ENCODE data around the gene GPR180. TPM values are rescaled to one million over a fixed set of nuclear protein-coding genes. Genes with fewer than 3 reads are reported as not detected.
A peak's percentile ranks its signal among the peaks of the same experiment; 100 is the strongest.

Gene GPR180
- total and polyA plus RNA-seq, 4 experiments from 2014 or later = 1.6 to 5.3 (median 3.3) TPM

DNA sequence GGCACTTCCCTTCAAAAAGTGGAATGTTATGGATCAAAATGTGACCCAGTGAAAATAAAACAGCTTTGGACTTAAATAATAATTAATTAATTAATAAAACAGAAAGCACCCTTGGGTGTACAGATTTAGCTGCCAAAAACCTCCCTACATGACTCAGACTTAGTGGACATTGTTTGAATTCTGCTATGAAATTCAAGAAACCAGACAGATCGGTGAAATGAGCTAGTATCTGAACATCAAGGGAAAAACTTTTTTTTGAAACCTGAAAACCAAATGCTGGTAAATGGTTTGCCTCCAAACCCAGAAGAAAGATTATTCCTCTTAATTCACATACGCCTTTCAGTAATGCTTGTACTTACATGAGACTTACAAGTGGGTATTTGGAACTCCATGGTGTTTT, 77.2 kb downstream of the GPR180 start:
- no peaks in the 10 kb centered on the region for H3K36me3 Mint-ChIP-seq
- no peak for DNase-seq
- H3K4me1 ChIP-seq (ENCODE audit: insufficient read depth, low read length) = no peaks in the 10 kb centered on the region
- ChIA-PET CTCF (ENCODE audit: partially characterized antibody) (interaction anchor here (1.0 kb wide), 1 partner anchor 10 kb away, joined by 3 read pairs; no protein-coding TSS in a partner anchor), POLR2A (ENCODE audit: partially characterized antibody) (no interaction called here)
- H3K4me3 ChIP-seq (ENCODE audit: low read length in 2 of 2) = no peak overlapping the region
- H3K27ac ChIP-seq (ENCODE audit: low read depth, low read length) = no peak overlapping the region
- no peak overlapping the region for H3K27ac Mint-ChIP-seq
- H3K4me1 Mint-ChIP-seq = no peaks in the 10 kb centered on the region
- peaks cover 0 to 2% (median 0%) of the 10 kb centered on the region in 8 donors for H3K9me3 Mint-ChIP-seq
- H3K4me3 Mint-ChIP-seq = no peak overlapping the region
- peaks cover 25 to 26% of the 10 kb centered on the region in 2 donors for H3K27me3 Mint-ChIP-seq
- intact Hi-C loops (cut with micrococcal nuclease) = no loop called here
- H3K27me3 ChIP-seq (ENCODE audit: insufficient read depth, low read length) = peaks cover 4% of the 10 kb centered on the region
- no peaks in the 10 kb centered on the region for H3K36me3 ChIP-seq (ENCODE audit: insufficient read depth, low read length)
- H3K9me3 ChIP-seq (ENCODE audit: control insufficient read depth in 1 of 2, low read length in 2 of 2) = no peaks in the 10 kb centered on the region

DNA sequence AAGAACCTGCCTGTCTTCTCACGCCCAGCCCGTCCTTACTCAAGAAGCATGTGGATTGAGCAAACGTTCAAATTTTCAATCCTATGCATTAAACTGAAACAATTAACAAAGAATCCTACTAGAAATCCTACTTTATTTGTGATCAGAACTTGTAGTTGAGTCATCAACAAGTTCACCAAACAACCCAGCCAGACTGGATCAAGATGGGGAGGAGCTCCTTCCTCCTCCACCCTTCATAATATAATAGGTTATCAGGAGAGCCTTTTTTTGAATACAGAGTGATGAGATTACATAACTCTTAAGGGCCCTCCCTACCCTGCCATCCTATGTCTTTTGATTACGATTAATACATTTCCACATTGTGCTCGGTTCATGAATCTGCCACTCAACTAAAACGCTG, 78.0 kb downstream of the GPR180 start:
- Mint-ChIP-seq H3K4me3 (no peak overlapping the region), H3K9me3 (peaks cover 0 to 2% (median 0%) of the 10 kb centered on the region in 8 donors), H3K27ac (peak overlapping the region in 1 of 7 donors; percentile 4), H3K27me3 (peaks cover 25 to 26% of the 10 kb centered on the region in 2 donors), H3K4me1 (no peaks in the 10 kb centered on the region), H3K36me3 (no peaks in the 10 kb centered on the region)
- H3K27me3 ChIP-seq (ENCODE audit: insufficient read depth, low read length) = peaks cover 4% of the 10 kb centered on the region
- no peak for DNase-seq
- ChIA-PET POLR2A (ENCODE audit: partially characterized antibody) (no interaction called here), CTCF (ENCODE audit: partially characterized antibody) (interaction anchor here (0.7 to 1.9 kb wide), 2 partner anchors 9 to 725 kb away, joined by 3 to 5 read pairs; no protein-coding TSS in a partner anchor)
- no peak overlapping the region for H3K27ac ChIP-seq (ENCODE audit: low read depth, low read length)
- intact Hi-C loops (cut with micrococcal nuclease) = no loop called here
- H3K4me3 ChIP-seq (ENCODE audit: low read length in 2 of 2) = no peak overlapping the region
- H3K4me1 ChIP-seq (ENCODE audit: insufficient read depth, low read length) = no peaks in the 10 kb centered on the region
- H3K9me3 ChIP-seq (ENCODE audit: control insufficient read depth in 1 of 2, low read length in 2 of 2) = no peaks in the 10 kb centered on the region
- no peaks in the 10 kb centered on the region for H3K36me3 ChIP-seq (ENCODE audit: insufficient read depth, low read length)

DNA sequence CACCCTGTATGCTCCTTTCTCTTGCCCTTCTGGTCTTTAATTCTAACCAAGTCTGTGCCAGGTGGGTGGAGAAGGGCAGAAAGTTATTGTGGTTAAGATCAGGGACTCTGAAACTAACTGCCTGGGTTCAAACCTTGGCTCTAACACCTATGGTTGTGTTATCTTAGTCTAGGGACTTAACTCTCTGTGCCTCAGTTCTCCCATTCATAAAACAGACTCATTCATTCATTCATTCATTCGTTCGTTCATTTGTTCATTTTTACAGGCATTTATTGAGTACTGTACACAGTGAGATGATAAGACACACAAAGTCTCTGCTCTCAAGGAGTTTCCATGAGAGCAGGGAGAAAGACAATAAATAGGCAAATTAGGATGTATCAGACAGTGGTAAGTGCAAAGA, 80.6 kb downstream of the GPR180 start:
- no peaks in the 10 kb centered on the region for H3K4me1 Mint-ChIP-seq
- no peak overlapping the region for H3K27ac Mint-ChIP-seq
- no peaks in the 10 kb centered on the region for H3K36me3 Mint-ChIP-seq
- ChIA-PET CTCF (ENCODE audit: partially characterized antibody) (no interaction called here), POLR2A (ENCODE audit: partially characterized antibody) (no interaction called here)
- Histone ChIP-seq H3K9me3 (ENCODE audit: control insufficient read depth in 1 of 2, low read length in 2 of 2) (no peaks in the 10 kb centered on the region), H3K4me1 (ENCODE audit: insufficient read depth, low read length) (no peaks in the 10 kb centered on the region), H3K36me3 (ENCODE audit: insufficient read depth, low read length) (no peaks in the 10 kb centered on the region), H3K4me3 (ENCODE audit: low read length in 2 of 2) (no peak overlapping the region), H3K27ac (ENCODE audit: low read depth, low read length) (no peak overlapping the region), H3K27me3 (ENCODE audit: insufficient read depth, low read length) (peaks cover 4% of the 10 kb centered on the region)
- H3K4me3 Mint-ChIP-seq = no peak overlapping the region
- peaks cover 24 to 26% of the 10 kb centered on the region in 2 donors for H3K27me3 Mint-ChIP-seq
- peaks cover 0 to 2% (median 0%) of the 10 kb centered on the region in 8 donors for H3K9me3 Mint-ChIP-seq
- intact Hi-C loops (cut with micrococcal nuclease) = no loop called here
- no peak for DNase-seq

DNA sequence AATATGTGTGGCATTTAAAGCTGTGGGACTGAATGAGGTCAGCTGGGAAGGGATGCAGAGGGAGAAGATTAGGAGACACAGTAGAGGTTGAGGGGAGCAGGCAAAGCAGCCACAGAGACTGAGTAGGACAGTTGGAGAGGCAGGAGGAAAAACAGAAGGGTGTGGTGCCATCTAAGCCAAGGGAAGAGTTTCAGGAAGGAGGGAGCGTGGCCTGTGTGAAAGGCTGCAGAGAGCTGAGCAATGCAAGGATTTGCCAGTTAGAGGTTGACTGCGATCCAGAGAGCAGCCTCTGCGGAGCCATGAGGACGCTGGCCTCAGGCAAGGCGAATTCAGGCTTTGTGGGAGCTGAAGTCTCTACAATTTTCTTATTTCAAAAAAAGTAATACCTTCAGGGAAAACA, 81.8 kb downstream of the GPR180 start:
- Histone ChIP-seq H3K4me3 (ENCODE audit: low read length in 2 of 2) (no peak overlapping the region), H3K36me3 (ENCODE audit: insufficient read depth, low read length) (no peaks in the 10 kb centered on the region), H3K4me1 (ENCODE audit: insufficient read depth, low read length) (no peaks in the 10 kb centered on the region), H3K27ac (ENCODE audit: low read depth, low read length) (no peak overlapping the region), H3K9me3 (ENCODE audit: control insufficient read depth in 1 of 2, low read length in 2 of 2) (no peaks in the 10 kb centered on the region), H3K27me3 (ENCODE audit: insufficient read depth, low read length) (peaks cover 4% of the 10 kb centered on the region)
- H3K36me3 Mint-ChIP-seq = no peaks in the 10 kb centered on the region
- POLR2A ChIA-PET (ENCODE audit: partially characterized antibody) = no interaction called here
- intact Hi-C loops (cut with micrococcal nuclease) = no loop called here
- no peak overlapping the region for H3K27ac Mint-ChIP-seq
- CTCF ChIA-PET (ENCODE audit: partially characterized antibody) = interaction anchor here (2.7 kb wide), 1 partner anchor 9 kb away, joined by 16 read pairs; no protein-coding TSS in a partner anchor
- peaks cover 0 to 2% (median 0%) of the 10 kb centered on the region in 8 donors for H3K9me3 Mint-ChIP-seq
- DNase-seq = no peak
- H3K4me1 Mint-ChIP-seq = no peaks in the 10 kb centered on the region
- H3K4me3 Mint-ChIP-seq = no peak overlapping the region
- peaks cover 22 to 24% of the 10 kb centered on the region in 2 donors for H3K27me3 Mint-ChIP-seq

Other genes starting within 250 kb of the GPR180 start
- gene DCT, start 122.2 kb upstream of the GPR180 start, total RNA-seq = under 1 TPM; 0.35 to 0.53 TPM
- gene DCT, start 122.2 kb upstream of the GPR180 start, polyA plus RNA-seq = under 1 TPM; 0.21 to 0.25 TPM
- gene TGDS, start 5.7 kb upstream of the GPR180 start, total RNA-seq = 10 to 100 TPM; 15.9 to 16.8 TPM
- 10 to 100 TPM; 15.9 to 16.7 TPM for gene TGDS, start 5.7 kb upstream of the GPR180 start, polyA plus RNA-seq
- not detected for gene SOX21, start 110.7 kb downstream of the GPR180 start, total RNA-seq
- not detected for gene SOX21, start 110.7 kb downstream of the GPR180 start, polyA plus RNA-seq

All from CD4-positive, alpha-beta memory T cell (primary cell).